Measurements from ENCODE around the gene MAT2B. TPM values are rescaled to one million over a fixed set of nuclear protein-coding genes. Genes with fewer than 3 reads are reported as not detected.

MAT2B gene
- total RNA-seq (10 to 100 TPM in 4 of 5 donors, 1 to 10 TPM in 1; 6.7 to 84.3 (median 32.6) TPM), polyA plus RNA-seq (10 to 100 TPM; 38.4 to 65.1 (median 47.2) TPM)
- long read RNA-seq, donor 1, partial matches to known transcripts: 23 of 28 reads
- long read RNA-seq, donor 1, other reads (novel, unspliced or antisense): 0 of 28 reads
- long read RNA-seq, donor 2, transcript MAT2B-202 (7 exons, 2,103 nt): major isoform, 11 of 16 reads
- long read RNA-seq, donor 2, partial matches to known transcripts: 0 of 16 reads
- long read RNA-seq, donor 2, other reads (novel, unspliced or antisense): 0 of 16 reads
- long read RNA-seq, donor 3, partial matches to known transcripts: 0 of 4 reads
- long read RNA-seq, donor 3, other reads (novel, unspliced or antisense): 0 of 4 reads
- long read RNA-seq, donor 4, partial matches to known transcripts: 0 of 4 reads
- long read RNA-seq, donor 4, other reads (novel, unspliced or antisense): 0 of 4 reads
- long read RNA-seq, donor 5, transcript MAT2B-202 (7 exons, 2,103 nt): major isoform, 14 of 18 reads
- long read RNA-seq, donor 5, partial matches to known transcripts: 0 of 18 reads
- long read RNA-seq, donor 5, other reads (novel, unspliced or antisense): 0 of 18 reads
- long read RNA-seq, donor 6, transcript MAT2B-202 (7 exons, 2,103 nt): major isoform, 41 of 51 reads
- long read RNA-seq, donor 6, partial matches to known transcripts: 5 of 51 reads
- long read RNA-seq, donor 6, other reads (novel, unspliced or antisense): 0 of 51 reads
- long read RNA-seq, donor 7, transcript MAT2B-202 (7 exons, 2,103 nt): major isoform, 20 of 23 reads
- long read RNA-seq, donor 7, partial matches to known transcripts: 0 of 23 reads
- long read RNA-seq, donor 7, other reads (novel, unspliced or antisense): 0 of 23 reads
- long read RNA-seq, donor 8, transcript MAT2B-202 (7 exons, 2,103 nt): major isoform, 14 of 52 reads
- long read RNA-seq, donor 8, partial matches to known transcripts: 36 of 52 reads
- long read RNA-seq, donor 8, other reads (novel, unspliced or antisense): 0 of 52 reads
- long read RNA-seq, donor 9, transcript MAT2B-202 (7 exons, 2,103 nt): major isoform, 8 of 10 reads
- long read RNA-seq, donor 9, partial matches to known transcripts: 0 of 10 reads
- long read RNA-seq, donor 9, other reads (novel, unspliced or antisense): 0 of 10 reads
- long read RNA-seq, donor 10, transcript MAT2B-202 (7 exons, 2,103 nt): major isoform, 11 of 15 reads
- long read RNA-seq, donor 10, partial matches to known transcripts: 0 of 15 reads
- long read RNA-seq, donor 10, other reads (novel, unspliced or antisense): 0 of 15 reads

GRCh38 chr5:163505368-163506094 lies at the start of gene MAT2B:
Gene MAT2B, plus strand, starts transcription at chr5:163505619. Its CDS starts 68 bp downstream, at chr5:163505687.
- 0 to 1% (median 0%) methylated on average over 47 to 64 of the region's 64 CpGs for WGBS, 5 donors
- Histone ChIP-seq H3K9me3 (no peaks in the 10 kb centered on the region), H3K36me3 (no peaks in the 10 kb centered on the region), H3K27me3 (no peaks in the 10 kb centered on the region), H3K4me1 (peaks cover 23 to 72% (median 50%) of the 10 kb centered on the region in 4 donors), H3K4me3 (peak within 1 kb of the TSS; percentile 67 to 82 (median 77)), H3K27ac (peak within 1 kb of the TSS; percentile 94 to 99 (median 98))
- DNase-seq: peak; percentile 96 to 99
- intact Hi-C loops (cut with DNase I; ENCODE audit: low total_unique reads): no loop called here
- no peak for TF ChIP-seq EP300 (IDR thresholded peaks at IDR 0.05)
- TF ChIP-seq POLR2AphosphoS5 (IDR thresholded peaks at IDR 0.05): peak; percentile 83 to 96 (median 93)
- peak in 4 of 7 experiments; percentile 24 to 53 (median 31) for TF ChIP-seq CTCF (IDR thresholded peaks at IDR 0.05)
- TF ChIP-seq POLR2A (IDR thresholded peaks at IDR 0.05): peak in 2 of 4 donors; percentile 86 to 96

GRCh38 chr5:163456029-163456589 lies 49.3 kb upstream of the MAT2B start:
- H3K4me1 ChIP-seq: peaks cover 13 to 27% (median 22%) of the 10 kb centered on the region in 4 donors
- no peak for DNase-seq
- no peak overlapping the region for H3K4me3 ChIP-seq
- intact Hi-C loops (cut with DNase I; ENCODE audit: low total_unique reads): no loop called here
- 87 to 95% (median 93%) methylated on average over 2 of the region's 2 CpGs for WGBS, 5 donors
- no peaks in the 10 kb centered on the region for H3K9me3 ChIP-seq
- H3K27ac ChIP-seq: no peak overlapping the region
- TF ChIP-seq EP300 (IDR thresholded peaks at IDR 0.05): no peak
- no peak for TF ChIP-seq POLR2AphosphoS5 (IDR thresholded peaks at IDR 0.05)
- H3K27me3 ChIP-seq: no peaks in the 10 kb centered on the region
- peaks cover 0 to 48% (median 44%) of the 10 kb centered on the region in 4 donors for H3K36me3 ChIP-seq

- H3K9me3 ChIP-seq: no peaks in the 10 kb centered on the region
- 93 to 97% (median 96%) methylated on average over 7 of the region's 7 CpGs for WGBS, 5 donors
- peaks cover 0 to 41% (median 38%) of the 10 kb centered on the region in 4 donors for H3K36me3 ChIP-seq
- H3K4me3 ChIP-seq: no peak overlapping the region
- no peak overlapping the region for H3K27ac ChIP-seq
- intact Hi-C loops (cut with DNase I; ENCODE audit: low total_unique reads): no loop called here
- H3K4me1 ChIP-seq: peaks cover 14 to 34% (median 29%) of the 10 kb centered on the region in 4 donors
- no peak for TF ChIP-seq CTCF (IDR thresholded peaks at IDR 0.05)
- TF ChIP-seq POLR2A (IDR thresholded peaks at IDR 0.05): no peak
- no peak for TF ChIP-seq EP300 (IDR thresholded peaks at IDR 0.05)
- no peak for TF ChIP-seq POLR2AphosphoS5 (IDR thresholded peaks at IDR 0.05)
- no peak for DNase-seq
- H3K27me3 ChIP-seq: no peaks in the 10 kb centered on the region
These were observed 48.6 kb upstream of the MAT2B start for GRCh38 chr5:163456840-163457239.

All from stomach (tissue), 19 donors.